ENCODE measurements around the gene LBH.
A peak's percentile ranks its signal among the peaks of the same experiment; 100 is the strongest.

The LBH gene

GRCh38 chr2:30287190-30287840 is 56.0 kb downstream of the LBH start:
- DNase-seq = no peak
- H2BK120ac ChIP-seq (ENCODE audit: low read depth, low read length) = peak overlapping the region; percentile 98
- H4K5ac ChIP-seq (ENCODE audit: low read length) = no peak overlapping the region
- H2AK5ac ChIP-seq (ENCODE audit: low read length) = peak overlapping the region; percentile 1
- H3K4me3 ChIP-seq (ENCODE audit: low read length) = no peak overlapping the region
- H4K8ac ChIP-seq (ENCODE audit: low read depth, low read length) = peak overlapping the region; percentile 7
- peak overlapping the region; percentile 61 for H3K56ac ChIP-seq (ENCODE audit: low read length)
- peak overlapping the region; percentile 67 for H3K4ac ChIP-seq (ENCODE audit: low read depth, low read length)
- WGBS (ENCODE audit: extremely low coverage, insufficient coverage, low lambda C conversion rate) = no CpG with 5 or more reads among the region's 1 CpG
- H3K79me1 ChIP-seq (ENCODE audit: low read length) = no peaks in the 10 kb centered on the region
- H3K27ac ChIP-seq (ENCODE audit: low read depth, low read length) = peak overlapping the region; percentile 19
- no peaks in the 10 kb centered on the region for H3K79me2 ChIP-seq (ENCODE audit: control insufficient read depth, insufficient read depth, low read length)
- peak overlapping the region; percentile 93 for H2BK15ac ChIP-seq (replicated peaks; ENCODE audit: low read depth)
- H2BK5ac ChIP-seq (ENCODE audit: low read length) = peak overlapping the region; percentile 10
- no peak overlapping the region for H3K9ac ChIP-seq (ENCODE audit: low read length)
- no peak overlapping the region for H3K23ac ChIP-seq (ENCODE audit: low read length)
- H3K27me3 ChIP-seq (ENCODE audit: insufficient read depth, low read length, poor library complexity) = no peaks in the 10 kb centered on the region
- peak overlapping the region; percentile 99 for H3K18ac ChIP-seq (ENCODE audit: low read length)
- H3K4me1 ChIP-seq (ENCODE audit: control insufficient read depth, low read depth, low read length) = peaks cover 14% of the 10 kb centered on the region
- H3K4me2 ChIP-seq (ENCODE audit: low read length) = no peak overlapping the region
- H3K36me3 ChIP-seq (ENCODE audit: control insufficient read depth, insufficient read depth, low read length) = no peaks in the 10 kb centered on the region

GRCh38 chr2:30287857-30288513 is 56.7 kb downstream of the LBH start:
- H2BK15ac ChIP-seq (replicated peaks; ENCODE audit: low read depth) = peak overlapping the region; percentile 93
- peak overlapping the region; percentile 98 for H2BK120ac ChIP-seq (ENCODE audit: low read depth, low read length)
- H4K5ac ChIP-seq (ENCODE audit: low read length) = peak overlapping the region; percentile 63
- no peaks in the 10 kb centered on the region for H3K79me1 ChIP-seq (ENCODE audit: low read length)
- H3K4ac ChIP-seq (ENCODE audit: low read depth, low read length) = peak overlapping the region; percentile 95
- H3K56ac ChIP-seq (ENCODE audit: low read length) = peak overlapping the region; percentile 92
- peak overlapping the region; percentile 99 for H3K18ac ChIP-seq (ENCODE audit: low read length)
- H3K27ac ChIP-seq (ENCODE audit: low read depth, low read length) = peak overlapping the region; percentile 93
- no peak overlapping the region for H3K4me2 ChIP-seq (ENCODE audit: low read length)
- no CpG with 5 or more reads among the region's 4 CpGs for WGBS (ENCODE audit: extremely low coverage, insufficient coverage, low lambda C conversion rate)
- peak overlapping the region; percentile 7 for H4K8ac ChIP-seq (ENCODE audit: low read depth, low read length)
- H3K36me3 ChIP-seq (ENCODE audit: control insufficient read depth, insufficient read depth, low read length) = no peaks in the 10 kb centered on the region
- H3K4me1 ChIP-seq (ENCODE audit: control insufficient read depth, low read depth, low read length) = peaks cover 14% of the 10 kb centered on the region
- H3K9ac ChIP-seq (ENCODE audit: low read length) = peak overlapping the region; percentile 57
- DNase-seq = peak; percentile 52
- H3K79me2 ChIP-seq (ENCODE audit: control insufficient read depth, insufficient read depth, low read length) = no peaks in the 10 kb centered on the region
- H3K27me3 ChIP-seq (ENCODE audit: insufficient read depth, low read length, poor library complexity) = no peaks in the 10 kb centered on the region
- H3K23ac ChIP-seq (ENCODE audit: low read length) = no peak overlapping the region
- no peak overlapping the region for H3K4me3 ChIP-seq (ENCODE audit: low read length)
- H2AK5ac ChIP-seq (ENCODE audit: low read length) = peak overlapping the region; percentile 4
- H2BK5ac ChIP-seq (ENCODE audit: low read length) = peak overlapping the region; percentile 100

- Histone ChIP-seq H3K4ac (ENCODE audit: low read depth, low read length) (peak overlapping the region; percentile 95), H4K5ac (ENCODE audit: low read length) (peak overlapping the region; percentile 63), H3K18ac (ENCODE audit: low read length) (peak overlapping the region; percentile 99), H2BK15ac (replicated peaks; ENCODE audit: low read depth) (peak overlapping the region; percentile 67), H2AK5ac (ENCODE audit: low read length) (peak overlapping the region; percentile 97), H3K4me1 (ENCODE audit: control insufficient read depth, low read depth, low read length) (peaks cover 14% of the 10 kb centered on the region), H2BK5ac (ENCODE audit: low read length) (peak overlapping the region; percentile 100), H3K4me3 (ENCODE audit: low read length) (no peak overlapping the region), H3K27me3 (ENCODE audit: insufficient read depth, low read length, poor library complexity) (no peaks in the 10 kb centered on the region), H3K56ac (ENCODE audit: low read length) (peak overlapping the region; percentile 92), H3K79me2 (ENCODE audit: control insufficient read depth, insufficient read depth, low read length) (no peaks in the 10 kb centered on the region), H3K79me1 (ENCODE audit: low read length) (no peaks in the 10 kb centered on the region), H3K4me2 (ENCODE audit: low read length) (no peak overlapping the region), H2BK120ac (ENCODE audit: low read depth, low read length) (peak overlapping the region; percentile 94), H3K23ac (ENCODE audit: low read length) (peak overlapping the region; percentile 67), H3K9ac (ENCODE audit: low read length) (peak overlapping the region; percentile 57), H3K27ac (ENCODE audit: low read depth, low read length) (peak overlapping the region; percentile 93), H4K8ac (ENCODE audit: low read depth, low read length) (no peak overlapping the region), H3K36me3 (ENCODE audit: control insufficient read depth, insufficient read depth, low read length) (no peaks in the 10 kb centered on the region)
- WGBS (ENCODE audit: extremely low coverage, insufficient coverage, low lambda C conversion rate) = no CpG with 5 or more reads among the region's 2 CpGs
- peak; percentile 33 for DNase-seq
Measured at GRCh38 chr2:30288561-30288960, 57.2 kb downstream of the LBH start.

- DNase-seq = peak; percentile 53
Measured at GRCh38 chr2:30293303-30293921, 62.1 kb downstream of the LBH start.

GRCh38 chr2:30294133-30294532 is 62.8 kb downstream of the LBH start:
- 100% methylated on average over 1 of the region's 5 CpGs for WGBS (ENCODE audit: extremely low coverage, insufficient coverage, low lambda C conversion rate)

More at GRCh38 chr2:30293303-30293921, 62.1 kb downstream of the LBH start:
- Histone ChIP-seq H3K9ac (ENCODE audit: low read length) (no peak overlapping the region), H2AK5ac (ENCODE audit: low read length) (peak overlapping the region; percentile 24), H2BK15ac (replicated peaks; ENCODE audit: low read depth) (no peak overlapping the region), H3K79me1 (ENCODE audit: low read length) (no peaks in the 10 kb centered on the region), H3K27me3 (ENCODE audit: insufficient read depth, low read length, poor library complexity) (no peaks in the 10 kb centered on the region), H3K79me2 (ENCODE audit: control insufficient read depth, insufficient read depth, low read length) (no peaks in the 10 kb centered on the region), H3K18ac (ENCODE audit: low read length) (no peak overlapping the region), H3K36me3 (ENCODE audit: control insufficient read depth, insufficient read depth, low read length) (no peaks in the 10 kb centered on the region), H3K4me1 (ENCODE audit: control insufficient read depth, low read depth, low read length) (peaks cover 12% of the 10 kb centered on the region), H3K23ac (ENCODE audit: low read length) (no peak overlapping the region), H4K8ac (ENCODE audit: low read depth, low read length) (no peak overlapping the region), H3K4me2 (ENCODE audit: low read length) (no peak overlapping the region), H3K4me3 (ENCODE audit: low read length) (no peak overlapping the region), H2BK5ac (ENCODE audit: low read length) (peak overlapping the region; percentile 16), H4K5ac (ENCODE audit: low read length) (no peak overlapping the region), H3K56ac (ENCODE audit: low read length) (peak overlapping the region; percentile 52), H3K27ac (ENCODE audit: low read depth, low read length) (no peak overlapping the region), H2BK120ac (ENCODE audit: low read depth, low read length) (no peak overlapping the region), H3K4ac (ENCODE audit: low read depth, low read length) (no peak overlapping the region)
- WGBS (ENCODE audit: extremely low coverage, insufficient coverage, low lambda C conversion rate) = no CpG with 5 or more reads among the region's 12 CpGs

More at GRCh38 chr2:30294133-30294532, 62.8 kb downstream of the LBH start:
- no peak overlapping the region for H3K27ac ChIP-seq (ENCODE audit: low read depth, low read length)
- H3K27me3 ChIP-seq (ENCODE audit: insufficient read depth, low read length, poor library complexity) = no peaks in the 10 kb centered on the region
- no peak overlapping the region for H4K5ac ChIP-seq (ENCODE audit: low read length)
- no peak overlapping the region for H4K8ac ChIP-seq (ENCODE audit: low read depth, low read length)
- no peak for DNase-seq
- H3K79me2 ChIP-seq (ENCODE audit: control insufficient read depth, insufficient read depth, low read length) = no peaks in the 10 kb centered on the region
- no peak overlapping the region for H3K4me3 ChIP-seq (ENCODE audit: low read length)
- H3K4ac ChIP-seq (ENCODE audit: low read depth, low read length) = no peak overlapping the region
- no peaks in the 10 kb centered on the region for H3K79me1 ChIP-seq (ENCODE audit: low read length)
- no peak overlapping the region for H2BK5ac ChIP-seq (ENCODE audit: low read length)
- H3K4me1 ChIP-seq (ENCODE audit: control insufficient read depth, low read depth, low read length) = peaks cover 8% of the 10 kb centered on the region
- H2AK5ac ChIP-seq (ENCODE audit: low read length) = no peak overlapping the region
- no peak overlapping the region for H3K23ac ChIP-seq (ENCODE audit: low read length)
- H2BK120ac ChIP-seq (ENCODE audit: low read depth, low read length) = no peak overlapping the region
- H3K36me3 ChIP-seq (ENCODE audit: control insufficient read depth, insufficient read depth, low read length) = no peaks in the 10 kb centered on the region
- no peak overlapping the region for H2BK15ac ChIP-seq (replicated peaks; ENCODE audit: low read depth)
- no peak overlapping the region for H3K4me2 ChIP-seq (ENCODE audit: low read length)
- H3K9ac ChIP-seq (ENCODE audit: low read length) = no peak overlapping the region
- no peak overlapping the region for H3K56ac ChIP-seq (ENCODE audit: low read length)
- H3K18ac ChIP-seq (ENCODE audit: low read length) = no peak overlapping the region
